Activated CD8-positive, alpha-beta memory T cell treated with anti-CD3 and anti-CD28 coated beads for 24 hours (primary cell): ENCODE measurements around the gene EVA1B.

Source experiments
- DNase-seq: peaks from one replicate; pipeline ENCODE4 v3.0.0-alpha.2; 2020

Gene EVA1B

GRCh38 chr1:36345353-36345752 is 21.9 kb upstream of the EVA1B start:
- DNase-seq, result no peak

GRCh38 chr1:36344395-36344680 is 20.9 kb upstream of the EVA1B start:
- no peak for DNase-seq

GRCh38 chr1:36343651-36344394 is 20.4 kb upstream of the EVA1B start:
- DNase-seq, result no peak

GRCh38 chr1:36342426-36343185 is 19.2 kb upstream of the EVA1B start:
- peak; percentile 76 for DNase-seq

GRCh38 chr1:36341626-36342320 is 18.3 kb upstream of the EVA1B start:
- DNase-seq, result no peak

GRCh38 chr1:36339615-36340014 is 16.2 kb upstream of the EVA1B start:
- no peak for DNase-seq

GRCh38 chr1:36339215-36339614 is 15.8 kb upstream of the EVA1B start:
- DNase-seq, result no peak

- DNase-seq, result no peak
Observed at GRCh38 chr1:36337830-36338229, 14.4 kb upstream of the EVA1B start.

- DNase-seq, result no peak
Observed at GRCh38 chr1:36330940-36331339, 7.5 kb upstream of the EVA1B start.

- DNase-seq, result no peak
Observed at GRCh38 chr1:36329817-36330216, 6.4 kb upstream of the EVA1B start.

GRCh38 chr1:36328713-36329112 is 5.3 kb upstream of the EVA1B start:
- no peak for DNase-seq

GRCh38 chr1:36328088-36328480 is 4.6 kb upstream of the EVA1B start:
- DNase-seq, result no peak

GRCh38 chr1:36327421-36328087 is 4.1 kb upstream of the EVA1B start:
- no peak for DNase-seq

- no peak for DNase-seq
Observed at GRCh38 chr1:36326499-36326898, 3.1 kb upstream of the EVA1B start.

- no peak for DNase-seq
Observed at GRCh38 chr1:36324353-36324703, 883 bp upstream of the EVA1B start.

- DNase-seq, result peak; percentile 76
Observed at GRCh38 chr1:36322786-36323635, 434 bp downstream of the EVA1B start.

GRCh38 chr1:36322041-36322785 is 1.2 kb downstream of the EVA1B start:
- peak; percentile 64 for DNase-seq

- peak; percentile 74 for DNase-seq
Observed at GRCh38 chr1:36321119-36321951, 2.1 kb downstream of the EVA1B start.

- no peak for DNase-seq
Observed at GRCh38 chr1:36320767-36321118, 2.7 kb downstream of the EVA1B start.

GRCh38 chr1:36320291-36320761 is 3.1 kb downstream of the EVA1B start:
- no peak for DNase-seq

- DNase-seq, result no peak
Observed at GRCh38 chr1:36309397-36309796, 14.0 kb downstream of the EVA1B start.
